Neural cell (in vitro differentiated cells): Measurements from ENCODE around the gene STT3B.

Experiments used
- EP300 ChIP-seq: fragments of 450-650 bp; conservative IDR thresholded peaks from 2 replicates; pipeline ENCODE4 v1.6.1; 2014; ENCODE audit warnings: antibody characterized with exemption, mild to moderate bottlenecking, moderate library complexity; ENCODE audit not compliant: poor library complexity, severe bottlenecking
- EZH2 ChIP-seq: fragments of 200-600, 300-800 bp; shearing (Covaris generic), sonication (generic); IDR thresholded peaks from 2 replicates; pipeline ENCODE4 v1.6.1; 2014; ENCODE audit warnings: antibody characterized with exemption, low read length, borderline replicate concordance, mild to moderate bottlenecking; ENCODE audit not compliant: insufficient read depth, poor library complexity, severe bottlenecking
- MXI1 ChIP-seq: fragments of 450-650 bp; conservative IDR thresholded peaks from 2 replicates; pipeline ENCODE4 v1.6.1; 2014; ENCODE audit warnings: antibody characterized with exemption, mild to moderate bottlenecking; ENCODE audit not compliant: poor library complexity, severe bottlenecking
- RAD21 ChIP-seq: fragments of 450-650 bp; conservative IDR thresholded peaks from 2 replicates; pipeline ENCODE4 v1.6.1; 2014; ENCODE audit warnings: antibody characterized with exemption, mild to moderate bottlenecking, moderate library complexity
- SMC3 ChIP-seq: fragments of 450-650 bp; conservative IDR thresholded peaks from 2 replicates; pipeline ENCODE4 v1.6.1; 2014; ENCODE audit warnings: antibody characterized with exemption, mild to moderate bottlenecking, moderate library complexity; ENCODE audit not compliant: poor library complexity
- TF ChIP-seq, protein P1 (sequence below): fragments of 450-650 bp; IDR thresholded peaks from 2 replicates; pipeline ENCODE4 v1.5.1; 2014; ENCODE audit warnings: antibody characterized with exemption, mild to moderate bottlenecking, moderate library complexity; ENCODE audit not compliant: poor library complexity, severe bottlenecking

DNA sequence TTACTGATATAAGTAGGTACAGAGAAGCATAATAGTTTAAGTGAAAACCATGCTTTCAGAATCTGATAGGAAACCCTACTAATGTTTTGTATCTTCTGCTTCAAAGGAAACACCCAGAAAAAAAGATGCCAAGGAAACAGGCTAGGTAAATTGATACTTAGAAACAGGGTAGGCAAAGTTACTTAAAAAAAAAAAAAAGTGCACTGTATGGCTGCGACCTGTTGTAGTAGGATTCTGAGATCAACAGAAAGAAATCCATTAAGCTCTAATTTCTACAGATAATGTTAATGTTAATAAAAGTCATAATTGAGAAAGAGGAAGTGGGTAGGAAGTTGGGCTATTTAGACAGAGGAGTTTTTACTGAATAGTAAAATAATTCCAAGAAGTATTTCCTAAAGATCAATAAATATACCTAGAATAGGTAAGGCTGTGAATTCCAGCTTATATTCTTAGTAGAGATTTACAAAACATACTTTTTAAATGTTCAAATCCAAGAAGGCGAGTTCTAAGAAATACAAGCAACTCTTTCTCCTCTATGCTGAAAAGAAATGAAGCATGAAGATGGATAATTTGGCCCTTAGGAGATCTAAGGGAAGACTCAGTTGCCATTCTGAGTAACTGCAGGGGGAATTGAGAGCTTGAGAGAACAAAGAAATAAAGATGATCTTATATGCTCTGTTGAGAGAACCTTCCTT is 24.1 kb upstream of the STT3B start:
- TF ChIP-seq EP300 (no peak), RAD21 (no peak), MXI1 (no peak), SMC3 (no peak), EZH2 (no peak)
- TF ChIP-seq, protein P1, sequence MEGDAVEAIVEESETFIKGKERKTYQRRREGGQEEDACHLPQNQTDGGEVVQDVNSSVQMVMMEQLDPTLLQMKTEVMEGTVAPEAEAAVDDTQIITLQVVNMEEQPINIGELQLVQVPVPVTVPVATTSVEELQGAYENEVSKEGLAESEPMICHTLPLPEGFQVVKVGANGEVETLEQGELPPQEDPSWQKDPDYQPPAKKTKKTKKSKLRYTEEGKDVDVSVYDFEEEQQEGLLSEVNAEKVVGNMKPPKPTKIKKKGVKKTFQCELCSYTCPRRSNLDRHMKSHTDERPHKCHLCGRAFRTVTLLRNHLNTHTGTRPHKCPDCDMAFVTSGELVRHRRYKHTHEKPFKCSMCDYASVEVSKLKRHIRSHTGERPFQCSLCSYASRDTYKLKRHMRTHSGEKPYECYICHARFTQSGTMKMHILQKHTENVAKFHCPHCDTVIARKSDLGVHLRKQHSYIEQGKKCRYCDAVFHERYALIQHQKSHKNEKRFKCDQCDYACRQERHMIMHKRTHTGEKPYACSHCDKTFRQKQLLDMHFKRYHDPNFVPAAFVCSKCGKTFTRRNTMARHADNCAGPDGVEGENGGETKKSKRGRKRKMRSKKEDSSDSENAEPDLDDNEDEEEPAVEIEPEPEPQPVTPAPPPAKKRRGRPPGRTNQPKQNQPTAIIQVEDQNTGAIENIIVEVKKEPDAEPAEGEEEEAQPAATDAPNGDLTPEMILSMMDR, result no peak
